GM19372 (cell line): ENCODE results near the gene ASCC2.
A peak's percentile ranks its signal among the peaks of the same experiment; 100 is the strongest.
"Not testable (repeated sequence)": the region's sequence is repeated elsewhere in the genome, so short reads cannot be mapped to it uniquely, and the experiment has no call there.

Source experiments
- ATAC-seq: cut with Tn5 transposase; IDR thresholded peaks from one replicate; pipeline ENCODE4 v1.9.1; 2021; ENCODE audit warnings: mild to moderate bottlenecking, low read depth, moderate library complexity; ENCODE audit not compliant: unreplicated experiment

The ASCC2 gene

GRCh38 chr22:29837741-29838598, at the start of gene ASCC2:
TSS of gene ASCC2 (minus strand) at chr22:29838274. CDS start at chr22:29832325, 5,949 bp downstream.
- ATAC-seq: peak; percentile 98

- ATAC-seq: no peak
These were observed 49.3 kb upstream of the ASCC2 start for GRCh38 chr22:29887358-29887757.

GRCh38 chr22:29886596-29886995, 48.5 kb upstream of the ASCC2 start:
- no peak for ATAC-seq

- no peak for ATAC-seq
These were observed 47.5 kb upstream of the ASCC2 start for GRCh38 chr22:29885610-29886009.

GRCh38 chr22:29883775-29884097, 45.7 kb upstream of the ASCC2 start:
- no peak for ATAC-seq

- peak; percentile 79 for ATAC-seq
These were observed 45.1 kb upstream of the ASCC2 start, which contains the start of gene MTMR3 for GRCh38 chr22:29883045-29883774. TSS of gene MTMR3 (plus strand) at chr22:29883174. CDS start at chr22:29971060, 87,886 bp downstream.

- ATAC-seq: no peak
These were observed 44.6 kb upstream of the ASCC2 start for GRCh38 chr22:29882716-29883044.

- ATAC-seq: no peak
These were observed 41.7 kb upstream of the ASCC2 start for GRCh38 chr22:29879753-29880152.

- ATAC-seq: no peak
These were observed 39.5 kb upstream of the ASCC2 start for GRCh38 chr22:29877620-29878019.

GRCh38 chr22:29873943-29874342, 35.9 kb upstream of the ASCC2 start:
- ATAC-seq: no peak

- ATAC-seq: no peak
These were observed 34.9 kb upstream of the ASCC2 start for GRCh38 chr22:29872989-29873388.

GRCh38 chr22:29872144-29872893, 34.2 kb upstream of the ASCC2 start:
- ATAC-seq: no peak

- no peak for ATAC-seq
These were observed 33.6 kb upstream of the ASCC2 start for GRCh38 chr22:29871684-29872083.

- no peak for ATAC-seq
These were observed 32.5 kb upstream of the ASCC2 start for GRCh38 chr22:29870574-29870973.

- ATAC-seq: no peak
These were observed 29.8 kb upstream of the ASCC2 start for GRCh38 chr22:29867851-29868250.

- ATAC-seq: no peak
These were observed 29.2 kb upstream of the ASCC2 start for GRCh38 chr22:29867260-29867659.

- ATAC-seq: not testable (repeated sequence)
These were observed 27.5 kb upstream of the ASCC2 start for GRCh38 chr22:29865572-29865971.

- ATAC-seq: no peak
These were observed 23.7 kb upstream of the ASCC2 start for GRCh38 chr22:29861672-29862297.

- ATAC-seq: no peak
These were observed 22.1 kb upstream of the ASCC2 start for GRCh38 chr22:29860006-29860766.

- ATAC-seq: not testable (repeated sequence)
These were observed 21.0 kb upstream of the ASCC2 start for GRCh38 chr22:29859030-29859429.
